Renal cortex interstitium (tissue), 15 donors: ENCODE results near the gene RORB. TPM values are rescaled to one million over a fixed set of nuclear protein-coding genes. Genes with fewer than 3 reads are reported as not detected.

ENCODE experiments used
- DNase-seq, 11 donors: peaks; one replicate each; pipeline ENCODE4 v3.0.0-alpha.2; 2013; ENCODE audit warnings: low read depth in 9 of 11, low spot score in 4 of 11; ENCODE audit errors: extremely low read depth in 1 of 11
- long read RNA-seq, 16 experiments: transcript quantifications; one replicate each; lab custom pipeline, GENCODE V29; 2026
- polyA plus RNA-seq, 3 donors: library from polyadenylated mRNA; unstranded; fragments of 120-200 nt; gene quantifications; one replicate each; pipeline ENCODE4 v1.2.1, GENCODE V29; 2013; ENCODE audit not compliant: insufficient read length in 3 of 3

RORB gene
- polyA plus RNA-seq, result under 1 TPM; 0.11 to 0.17 (median 0.13) TPM
- long read RNA-seq, donor 1, result 0 reads
- long read RNA-seq, donor 2, result 0 reads
- long read RNA-seq, donor 3, result 0 reads
- long read RNA-seq, donor 4, result 0 reads
- long read RNA-seq, donor 5, result 0 reads
- long read RNA-seq, donor 6, result 0 reads
- long read RNA-seq, donor 7, result 0 reads
- long read RNA-seq, donor 8, result 0 reads
- long read RNA-seq, donor 9, result 0 reads
- long read RNA-seq, donor 10, result 0 reads
- long read RNA-seq, donor 11, result 0 reads
- long read RNA-seq, donor 12, result 0 reads
- long read RNA-seq, donor 13, result 0 reads
- long read RNA-seq, donor 14, result 0 reads
- long read RNA-seq, donor 15, result 0 reads
- long read RNA-seq, donor 16, result 0 reads

DNA sequence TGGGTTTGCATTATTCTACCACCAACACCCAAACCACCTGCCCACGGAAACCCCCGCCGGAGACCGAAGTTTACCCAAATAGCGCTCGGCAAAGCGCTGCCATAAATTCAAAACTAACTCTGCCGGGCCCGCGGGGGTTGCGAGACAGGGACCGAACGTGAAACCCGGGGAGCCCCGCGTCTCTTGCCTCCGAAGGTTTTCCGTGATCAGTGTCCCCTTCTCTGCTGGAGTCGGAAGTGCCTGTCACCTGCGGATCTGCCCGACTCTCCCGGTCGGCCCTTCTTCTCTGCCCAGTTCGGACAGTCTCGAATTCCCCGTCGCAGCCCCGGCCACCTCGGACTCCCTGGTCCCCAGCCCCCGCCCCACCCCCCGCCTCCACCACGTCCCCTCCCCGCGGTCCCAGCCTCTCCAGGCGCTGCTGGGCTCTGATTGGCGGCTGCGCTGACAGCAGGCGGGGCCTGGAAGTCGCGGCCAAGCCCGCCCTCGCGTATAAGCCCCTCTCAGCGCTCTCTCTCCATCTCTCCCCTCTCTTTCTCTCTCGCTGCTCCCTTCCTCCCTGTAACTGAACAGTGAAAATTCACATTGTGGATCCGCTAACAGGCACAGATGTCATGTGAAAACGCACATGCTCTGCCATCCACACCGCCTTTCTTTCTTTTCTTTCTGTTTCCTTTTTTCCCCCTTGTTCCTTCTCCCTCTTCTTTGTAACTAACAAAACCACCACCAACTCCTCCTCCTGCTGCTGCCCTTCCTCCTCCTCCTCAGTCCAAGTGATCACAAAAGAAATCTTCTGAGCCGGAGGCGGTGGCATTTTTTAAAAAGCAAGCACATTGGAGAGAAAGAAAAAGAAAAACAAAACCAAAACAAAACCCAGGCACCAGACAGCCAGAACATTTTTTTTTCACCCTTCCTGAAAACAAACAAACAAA lies at the start of gene RORB:
Gene RORB (plus strand): TSS at position 517 of the 929 bp plus-strand sequence. CDS start 642 bp downstream, outside the sequence.
- DNase-seq, result peak in 6 of 11 donors; percentile 31 to 59 (median 52)

GRCh38 chr9:74447451-74448193 lies 49.5 kb upstream of the RORB start:
- DNase-seq, result no peak

GRCh38 chr9:74449060-74449459 lies 48.1 kb upstream of the RORB start:
- DNase-seq, result no peak

GRCh38 chr9:74458832-74459231 lies 38.3 kb upstream of the RORB start:
- DNase-seq, result no peak

- DNase-seq, result no peak
These were observed 33.3 kb upstream of the RORB start for GRCh38 chr9:74463825-74464224.

- no peak for DNase-seq
These were observed 18.5 kb upstream of the RORB start for GRCh38 chr9:74478606-74479005.

DNA sequence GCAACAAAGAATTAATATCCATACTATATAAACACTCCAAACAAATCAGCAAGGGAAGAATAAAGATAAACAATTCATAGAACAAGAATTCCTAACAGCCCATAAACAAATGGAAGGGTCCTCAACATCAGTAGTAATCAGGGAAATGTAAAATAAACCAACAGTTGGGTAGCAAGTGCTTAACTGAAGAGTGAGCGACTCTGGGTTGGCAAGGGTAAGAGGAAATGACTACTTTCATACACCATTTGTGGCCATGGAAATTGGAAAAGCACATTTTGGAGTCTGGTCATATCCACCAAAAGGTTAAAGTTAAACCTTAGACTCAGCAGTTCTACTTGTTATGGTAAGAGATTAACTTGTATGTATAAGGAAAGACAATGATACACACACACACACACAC lies 17.4 kb upstream of the RORB start:
- no peak for DNase-seq

- no peak for DNase-seq
These were observed 9.7 kb upstream of the RORB start for GRCh38 chr9:74487395-74487794.

DNA sequence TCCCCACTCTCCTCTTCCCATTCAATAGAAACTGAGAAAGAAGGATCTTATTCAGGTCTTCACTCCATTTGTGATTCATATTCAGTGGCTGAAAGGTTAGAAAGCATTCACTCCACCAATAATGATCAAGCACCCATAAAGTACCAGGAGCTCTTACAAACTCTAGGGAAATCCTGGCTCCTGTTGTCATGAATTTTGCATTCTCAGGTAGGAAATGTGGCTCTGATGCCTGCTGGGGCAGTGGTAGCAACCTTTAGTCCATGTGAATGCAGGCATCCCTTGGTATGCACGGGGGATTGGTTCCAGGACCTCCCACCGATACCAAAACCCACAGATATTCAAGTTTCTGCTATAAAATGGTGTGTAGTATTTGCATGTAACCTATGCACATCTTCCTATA lies 3.6 kb upstream of the RORB start:
- DNase-seq, result no peak

- DNase-seq, result no peak
These were observed 2.6 kb upstream of the RORB start for GRCh38 chr9:74494490-74494889.

- no peak for DNase-seq
These were observed 729 bp upstream of the RORB start for GRCh38 chr9:74496406-74496805.

- DNase-seq, result no peak
These were observed 849 bp downstream of the RORB start for GRCh38 chr9:74497748-74498620.

DNA sequence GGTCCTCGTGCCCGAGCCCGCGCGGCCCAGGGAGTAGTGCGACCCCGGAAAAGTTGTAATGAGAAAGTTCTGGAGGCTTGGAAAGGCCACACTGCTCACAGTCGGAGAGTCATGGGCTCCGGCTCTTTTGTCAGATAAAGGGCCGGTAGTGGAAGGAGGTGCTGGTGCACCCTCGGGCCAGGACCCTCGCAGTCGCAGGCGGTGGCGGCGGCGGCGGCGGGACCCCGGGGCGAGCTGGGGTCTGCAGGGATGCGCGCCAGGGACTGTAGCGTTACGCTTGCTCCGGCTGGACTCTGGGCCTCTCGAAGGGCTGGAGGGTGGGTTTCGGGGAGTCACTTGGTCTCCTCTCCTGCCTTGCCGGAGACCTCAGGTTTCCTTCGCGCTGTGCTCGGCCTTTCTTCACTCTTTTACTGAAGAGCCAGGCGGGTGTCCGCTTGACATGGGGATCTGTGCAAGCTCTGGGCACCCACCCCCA lies 1.5 kb downstream of the RORB start:
- no peak for DNase-seq

DNA sequence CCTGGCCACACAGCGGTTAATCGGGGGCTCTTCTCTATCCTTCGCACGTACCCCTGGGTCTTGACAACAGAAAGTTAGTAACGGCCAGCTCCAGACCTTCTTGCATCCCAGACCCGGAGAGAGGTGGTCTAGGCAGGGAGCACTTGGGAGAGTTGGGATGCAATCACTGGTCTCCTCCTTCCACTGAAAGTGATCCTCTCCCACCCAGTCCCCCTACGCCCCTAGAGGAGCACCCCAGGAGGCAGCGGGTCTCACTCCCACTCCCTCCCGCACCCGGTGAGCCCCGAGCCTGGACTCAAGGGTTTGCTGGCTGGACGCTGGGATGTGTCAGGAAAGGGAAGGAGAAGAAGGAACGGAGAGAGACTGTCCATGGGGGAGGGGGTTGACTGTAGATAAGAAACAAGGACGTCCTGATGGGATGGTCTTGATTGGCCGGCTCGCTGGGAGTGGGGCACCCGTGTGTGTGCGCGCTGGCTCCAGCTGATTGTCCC lies 2.0 kb downstream of the RORB start:
- DNase-seq, result no peak

DNA sequence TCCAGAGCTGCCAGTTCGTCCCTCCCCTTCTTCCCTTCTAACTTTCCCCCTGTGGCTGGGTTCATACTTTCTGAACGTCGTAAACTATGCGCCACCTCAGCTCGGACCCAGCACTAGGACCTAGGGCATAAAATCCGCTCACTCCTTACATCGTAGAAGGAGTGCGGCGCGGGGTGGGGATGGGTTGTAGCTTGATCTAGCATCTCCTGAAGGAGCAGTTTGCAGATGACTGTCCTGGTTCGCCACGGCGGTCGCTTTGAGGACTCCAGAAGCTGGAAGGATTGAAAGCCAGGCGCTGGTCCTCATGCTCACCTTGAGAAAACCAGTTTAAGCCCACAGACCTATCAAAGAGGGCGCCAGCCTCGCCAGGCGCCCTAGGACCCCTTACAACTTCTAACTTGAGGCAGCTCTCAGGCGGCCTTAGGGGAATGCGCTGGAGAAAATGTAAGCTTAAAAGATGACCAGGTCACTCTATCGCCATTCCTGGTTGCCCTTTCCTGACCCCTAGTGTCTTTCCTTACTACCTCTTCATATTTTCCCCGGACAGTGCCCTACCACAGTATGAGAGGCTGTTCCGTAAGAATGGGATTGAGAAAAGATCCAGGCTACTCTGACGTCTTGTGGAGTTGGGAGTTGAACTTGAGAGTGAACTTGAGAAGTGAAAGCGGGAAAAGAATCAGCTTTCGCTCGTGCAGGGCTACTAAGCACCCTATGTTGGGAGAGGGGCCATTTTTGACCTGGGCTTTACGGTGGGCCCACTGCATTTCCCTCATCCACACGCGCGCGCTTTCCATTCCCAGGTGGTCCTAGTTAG lies 2.8 kb downstream of the RORB start:
- DNase-seq, result no peak

DNA sequence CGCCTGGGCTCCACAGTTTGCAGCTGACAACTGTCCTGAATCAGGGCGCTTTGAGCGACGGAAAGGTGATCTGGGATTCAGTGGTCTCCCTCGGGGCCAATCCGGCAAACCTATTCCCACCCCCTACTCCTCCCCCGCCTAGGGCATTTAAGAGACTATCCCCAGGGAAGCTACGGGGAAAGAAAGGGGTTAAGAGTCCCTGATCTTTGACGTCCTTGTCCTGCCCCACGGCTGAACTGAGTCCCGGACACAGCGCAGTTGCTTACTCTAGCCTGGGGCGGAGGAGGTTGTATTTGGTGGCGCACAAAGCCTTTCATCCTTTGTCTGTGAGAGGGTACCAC lies 3.4 kb downstream of the RORB start:
- no peak for DNase-seq

DNA sequence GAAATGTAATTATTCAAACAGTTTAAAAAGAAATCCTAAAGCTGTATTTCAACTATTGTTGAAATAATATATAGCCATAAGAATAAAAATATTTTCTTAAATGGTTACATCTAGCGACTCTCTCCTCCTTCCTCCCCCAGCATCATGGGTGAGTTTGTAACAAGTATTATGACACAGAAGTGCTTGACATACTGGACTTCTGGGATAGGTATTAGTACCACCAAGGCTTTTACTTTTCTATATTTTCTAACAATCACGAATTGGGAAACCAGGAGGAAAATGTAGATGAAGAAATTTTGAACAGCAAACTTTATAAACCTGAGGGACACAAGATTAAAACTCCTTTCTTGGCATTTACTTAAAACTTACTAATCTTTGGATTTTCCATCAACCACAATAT lies 4.4 kb downstream of the RORB start:
- DNase-seq, result no peak

DNA sequence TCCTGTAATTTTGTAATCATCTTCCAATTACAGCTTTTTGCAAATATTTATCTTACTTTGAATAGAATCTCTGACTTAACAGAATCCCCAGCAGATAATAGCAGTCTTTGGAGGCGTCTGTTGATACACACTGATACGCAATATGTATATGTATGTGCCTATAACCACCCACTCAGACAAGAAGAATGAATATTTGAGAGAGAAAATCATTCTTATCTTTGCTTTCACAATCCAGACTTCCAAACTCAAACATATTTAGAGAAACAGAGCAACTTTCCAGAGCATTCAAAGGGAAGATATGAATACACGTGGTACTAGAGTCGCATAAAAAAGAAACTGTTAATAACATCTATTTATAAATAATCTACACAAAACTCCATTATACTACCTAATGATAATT lies 6.1 kb downstream of the RORB start:
- DNase-seq, result no peak
